GM06990 (cell line): ENCODE measurements around the gene ID1.
"Not testable (repeated sequence)": the region's sequence is repeated elsewhere in the genome, so short reads cannot be mapped to it uniquely, and the experiment has no call there.

Experiments
- DNase-seq: peaks from one replicate; pipeline ENCODE4 v3.0.0-alpha.2; 2011; ENCODE audit not compliant: insufficient read length; ENCODE audit errors: extremely low read depth
- H3K27me3 ChIP-seq: replicated peaks from 2 replicates; pipeline ENCODE4 v1.6.0; 2011; ENCODE audit warnings: low read length; ENCODE audit not compliant: control insufficient read depth, insufficient read depth
- H3K36me3 ChIP-seq: 2 replicates; pipeline ENCODE4 v1.5.1; 2011; ENCODE audit warnings: low read length; ENCODE audit not compliant: control insufficient read depth, insufficient read depth
- H3K4me3 ChIP-seq: replicated peaks from 2 replicates; pipeline ENCODE4 v1.5.1; 2011; ENCODE audit warnings: low read depth, mild to moderate bottlenecking, control low read depth, low read length
- TF ChIP-seq, protein P1 (sequence below): IDR thresholded peaks from 2 replicates; pipeline ENCODE4 v1.5.1; 2011; ENCODE audit warnings: low read length, control low read depth, mild to moderate bottlenecking, inconsistent platforms; ENCODE audit not compliant: insufficient read depth, poor library complexity, severe bottlenecking

The ID1 gene

DNA sequence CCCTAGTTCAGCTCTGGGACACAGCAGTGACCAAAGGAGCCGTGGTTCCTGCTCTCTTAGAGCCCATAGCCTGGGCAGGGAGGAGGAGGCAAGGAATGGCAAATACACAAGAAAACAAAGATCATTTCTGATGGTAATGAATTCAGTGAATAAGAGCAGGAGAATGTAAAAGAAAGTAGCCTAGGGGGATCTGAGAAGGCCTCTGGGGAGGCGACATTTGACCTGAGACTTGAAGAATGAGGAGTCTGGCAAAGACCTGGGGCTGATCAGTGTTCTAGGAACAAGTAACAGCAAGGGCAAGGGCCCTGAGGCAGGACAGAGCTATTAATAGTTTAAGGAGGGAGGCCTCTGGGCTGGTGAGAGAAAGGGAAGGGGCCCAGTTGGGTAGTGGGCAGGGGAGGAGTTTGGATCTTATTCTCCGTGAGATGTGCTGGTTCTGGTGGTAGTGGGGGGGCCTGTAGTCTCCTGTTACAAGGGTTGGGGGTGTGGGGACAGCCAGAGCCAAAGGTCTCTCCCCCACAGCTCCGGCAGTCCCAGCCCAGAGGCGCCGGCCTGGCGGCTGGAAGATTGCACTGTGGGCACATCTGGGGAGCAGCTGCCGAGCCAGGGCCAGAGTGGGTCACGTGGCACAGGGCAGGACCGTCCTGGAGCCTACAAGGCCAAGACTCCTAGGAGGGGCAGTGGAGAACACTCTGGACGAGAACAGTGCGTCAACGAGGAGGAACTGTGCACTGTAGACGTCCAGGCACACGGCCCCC lies 9.3 kb upstream of the ID1 start:
- TF ChIP-seq, protein P1, sequence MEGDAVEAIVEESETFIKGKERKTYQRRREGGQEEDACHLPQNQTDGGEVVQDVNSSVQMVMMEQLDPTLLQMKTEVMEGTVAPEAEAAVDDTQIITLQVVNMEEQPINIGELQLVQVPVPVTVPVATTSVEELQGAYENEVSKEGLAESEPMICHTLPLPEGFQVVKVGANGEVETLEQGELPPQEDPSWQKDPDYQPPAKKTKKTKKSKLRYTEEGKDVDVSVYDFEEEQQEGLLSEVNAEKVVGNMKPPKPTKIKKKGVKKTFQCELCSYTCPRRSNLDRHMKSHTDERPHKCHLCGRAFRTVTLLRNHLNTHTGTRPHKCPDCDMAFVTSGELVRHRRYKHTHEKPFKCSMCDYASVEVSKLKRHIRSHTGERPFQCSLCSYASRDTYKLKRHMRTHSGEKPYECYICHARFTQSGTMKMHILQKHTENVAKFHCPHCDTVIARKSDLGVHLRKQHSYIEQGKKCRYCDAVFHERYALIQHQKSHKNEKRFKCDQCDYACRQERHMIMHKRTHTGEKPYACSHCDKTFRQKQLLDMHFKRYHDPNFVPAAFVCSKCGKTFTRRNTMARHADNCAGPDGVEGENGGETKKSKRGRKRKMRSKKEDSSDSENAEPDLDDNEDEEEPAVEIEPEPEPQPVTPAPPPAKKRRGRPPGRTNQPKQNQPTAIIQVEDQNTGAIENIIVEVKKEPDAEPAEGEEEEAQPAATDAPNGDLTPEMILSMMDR, result no peak
- H3K4me3 ChIP-seq, result no peak overlapping the region
- no peaks in the 10 kb centered on the region for H3K36me3 ChIP-seq
- no peaks in the 10 kb centered on the region for H3K27me3 ChIP-seq
- no peak for DNase-seq

DNA sequence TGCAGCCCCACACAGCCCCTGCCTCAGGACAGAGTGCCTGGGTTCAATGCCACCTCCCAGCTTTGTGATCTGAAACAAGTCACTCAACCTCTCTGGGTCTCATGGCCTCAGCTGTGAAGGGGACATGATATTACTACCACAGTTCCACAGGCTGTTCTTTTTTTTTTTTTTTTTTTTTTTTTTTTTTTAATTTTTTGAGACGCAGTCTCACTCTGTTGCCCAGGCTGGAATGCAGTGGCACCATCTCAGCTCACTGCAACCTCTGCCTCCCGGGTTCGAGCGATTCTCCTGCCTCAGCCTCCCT lies 8.7 kb upstream of the ID1 start:
- not testable (repeated sequence) for H3K4me3 ChIP-seq, DNase-seq, H3K27me3 ChIP-seq, H3K36me3 ChIP-seq

DNA sequence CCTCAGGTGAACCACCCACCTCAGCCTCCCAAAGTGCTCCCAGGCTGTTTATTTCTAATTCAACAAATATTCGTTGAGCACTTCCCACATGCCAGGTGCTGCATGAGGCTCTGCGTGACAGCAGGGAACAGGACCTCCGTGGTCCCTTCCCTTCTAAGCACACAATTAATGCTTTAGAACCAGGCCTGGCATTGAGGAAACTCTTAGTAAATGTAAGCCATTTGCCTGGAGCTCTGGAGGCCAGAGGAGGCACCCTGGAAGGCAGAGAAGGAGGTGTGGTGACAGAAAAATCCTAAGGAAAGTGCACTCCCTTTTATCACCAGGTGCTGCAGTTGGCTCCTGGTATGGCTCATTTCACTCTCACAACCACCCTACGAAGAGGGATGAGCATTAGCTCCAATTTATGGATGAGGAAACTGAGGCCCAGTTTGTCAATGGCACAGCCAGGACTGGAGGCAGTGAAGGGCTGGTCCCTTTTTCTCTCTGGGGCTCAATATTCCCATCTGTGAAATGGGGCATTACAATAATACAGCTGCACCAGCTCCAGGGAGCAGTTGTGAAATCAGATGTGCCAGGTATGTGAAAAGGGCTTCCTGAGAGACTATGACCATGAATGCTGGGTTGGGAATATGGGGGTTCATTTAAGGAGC lies 8.1 kb upstream of the ID1 start:
- Histone ChIP-seq H3K36me3 (no peaks in the 10 kb centered on the region), H3K27me3 (no peaks in the 10 kb centered on the region), H3K4me3 (no peak overlapping the region)
- no peak for DNase-seq
- TF ChIP-seq, protein P1, result no peak

DNA sequence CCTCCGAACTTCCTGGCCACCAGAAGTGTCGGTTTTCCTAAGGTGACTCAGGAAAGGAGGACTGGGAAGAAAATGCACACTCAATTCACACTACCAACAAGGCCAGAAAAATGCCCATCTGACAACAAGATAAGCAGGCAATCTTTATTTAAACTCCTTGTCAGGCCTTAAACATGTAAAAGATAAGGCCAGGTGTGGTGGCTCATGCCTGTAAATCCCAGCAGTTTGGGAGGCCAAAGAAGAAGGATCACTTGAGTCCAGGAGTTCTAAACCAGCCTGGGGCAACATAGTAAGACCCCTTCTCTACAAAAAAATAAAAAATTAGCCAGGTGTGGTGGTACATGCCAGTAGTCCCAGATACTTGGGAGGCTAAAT lies 7.6 kb upstream of the ID1 start:
- Histone ChIP-seq H3K27me3 (no peaks in the 10 kb centered on the region), H3K36me3 (no peaks in the 10 kb centered on the region), H3K4me3 (no peak overlapping the region)
- TF ChIP-seq, protein P1, result no peak
- DNase-seq, result no peak

DNA sequence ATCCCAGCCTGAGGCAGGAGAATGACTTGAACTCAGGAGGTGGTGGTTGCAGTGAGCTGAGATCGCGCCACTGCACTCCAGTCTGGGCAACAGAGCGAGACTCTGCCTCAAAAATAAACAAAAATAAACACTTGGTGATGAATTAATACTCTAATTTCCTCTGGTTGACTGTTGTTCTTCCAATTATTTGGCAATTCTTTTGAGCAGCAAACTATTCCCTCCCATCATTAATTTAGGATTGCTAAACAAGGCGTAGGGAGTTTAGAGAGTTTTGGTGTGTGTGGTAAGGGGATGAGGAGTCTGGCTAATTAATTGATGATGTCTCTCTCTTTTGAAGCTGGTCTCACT lies 2.7 kb upstream of the ID1 start:
- no peaks in the 10 kb centered on the region for H3K36me3 ChIP-seq
- H3K27me3 ChIP-seq, result no peaks in the 10 kb centered on the region; the same call in 1 of the 2 replicates
- TF ChIP-seq, protein P1, result no peak
- no peak overlapping the region for H3K4me3 ChIP-seq
- DNase-seq, result no peak

DNA sequence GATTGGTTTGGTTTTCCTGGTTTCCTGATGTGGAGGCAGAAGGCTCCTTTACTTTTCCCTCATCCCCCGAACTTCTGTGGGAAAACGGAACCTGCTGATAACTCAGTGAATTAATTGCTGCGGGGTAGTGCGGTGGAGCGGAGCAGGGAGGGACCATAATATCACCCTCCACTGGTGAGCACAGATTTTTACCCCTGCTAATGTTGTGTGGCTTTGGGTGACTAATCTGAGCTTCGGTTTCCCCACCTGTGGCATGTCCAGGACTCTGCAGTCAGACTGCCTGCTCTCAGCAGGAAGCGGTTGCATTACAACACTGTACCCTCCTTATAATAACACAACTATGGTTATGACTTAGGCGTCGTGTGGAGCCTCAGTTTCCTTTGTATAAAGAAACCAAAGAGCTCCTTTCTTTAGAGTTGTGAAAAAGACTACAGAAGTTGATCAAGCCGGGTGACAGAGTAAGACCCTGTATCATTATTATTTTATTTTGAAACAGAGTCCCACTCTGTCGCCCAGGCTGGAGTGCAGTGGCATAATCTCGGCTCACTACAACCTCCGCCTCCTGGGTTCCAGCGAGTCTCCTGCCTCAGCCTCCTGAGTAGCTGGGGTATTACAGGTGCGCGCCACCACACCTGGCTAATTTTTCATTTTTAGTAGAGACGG lies 2.2 kb upstream of the ID1 start:
- TF ChIP-seq, protein P1, result no peak
- no peaks in the 10 kb centered on the region; the same call in 1 of the 2 replicates for H3K27me3 ChIP-seq
- H3K4me3 ChIP-seq, result no peak overlapping the region
- no peaks in the 10 kb centered on the region for H3K36me3 ChIP-seq
- DNase-seq, result peak; percentile 61
